ENCODE results near the gene FAR2. TPM values are rescaled to one million over a fixed set of nuclear protein-coding genes. Genes with fewer than 3 reads are reported as not detected.

Gene FAR2
- total RNA-seq, 1 donor from 2014 or later = 15.9 TPM

DNA sequence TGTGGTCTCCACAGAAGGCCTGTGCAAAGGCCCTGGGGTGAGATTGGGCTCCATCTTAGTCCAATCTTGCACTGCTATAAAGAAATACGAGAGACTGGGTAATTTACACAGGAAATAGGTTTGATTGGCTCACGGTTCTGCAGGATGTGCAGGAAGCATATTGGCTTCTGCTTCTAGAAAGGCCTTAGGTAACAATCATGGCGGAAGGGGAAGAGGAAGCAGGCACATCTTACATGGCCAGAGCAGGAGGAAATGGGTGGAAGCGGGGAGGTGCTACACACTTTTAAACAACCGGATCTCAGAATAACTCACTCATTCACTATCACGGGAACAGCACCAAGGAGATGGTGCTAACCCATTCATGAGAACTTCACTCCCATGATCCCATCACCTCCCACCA lies 55.4 kb downstream of the FAR2 start:
- Mint-ChIP-seq H3K4me3 (no peak overlapping the region), H3K4me1 (ENCODE audit: unreplicated experiment) (no peaks in the 10 kb centered on the region), H3K27ac (no peak overlapping the region), H3K36me3 (peaks cover 25% of the 10 kb centered on the region), H3K9me3 (peaks cover 13% of the 10 kb centered on the region), H3K27me3 (peaks cover 3% of the 10 kb centered on the region)
- DNase-seq (ENCODE audit: extremely low spot score, unreplicated experiment) = no peak
- no peak for TF ChIP-seq CTCF (conservative IDR thresholded peaks at IDR 0.05)

DNA sequence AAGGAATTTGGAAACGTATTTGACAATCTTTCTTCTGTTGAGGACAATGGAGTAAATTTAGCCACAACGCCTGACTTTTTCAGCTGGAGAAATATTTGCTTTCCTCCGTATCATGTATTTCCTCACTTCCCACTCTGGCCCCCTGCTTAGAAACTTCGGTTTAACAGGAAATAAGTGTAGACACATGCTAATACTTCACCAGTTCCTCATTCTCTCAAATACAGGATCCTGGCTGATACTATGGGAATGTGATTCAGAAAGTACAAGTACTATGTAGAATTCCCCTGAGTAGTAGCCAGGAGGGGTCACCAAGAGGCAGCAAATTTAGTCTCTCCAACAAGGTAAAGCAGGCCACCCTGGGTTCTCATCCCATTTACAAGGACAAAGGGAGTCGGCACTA lies 58.0 kb downstream of the FAR2 start:
- Mint-ChIP-seq H3K36me3 (peaks cover 13% of the 10 kb centered on the region), H3K4me1 (ENCODE audit: unreplicated experiment) (no peaks in the 10 kb centered on the region), H3K9me3 (peaks cover 5% of the 10 kb centered on the region), H3K4me3 (no peak overlapping the region), H3K27me3 (no peaks in the 10 kb centered on the region), H3K27ac (no peak overlapping the region)
- DNase-seq (ENCODE audit: extremely low spot score, unreplicated experiment) = no peak
- no peak for TF ChIP-seq CTCF (conservative IDR thresholded peaks at IDR 0.05)

DNA sequence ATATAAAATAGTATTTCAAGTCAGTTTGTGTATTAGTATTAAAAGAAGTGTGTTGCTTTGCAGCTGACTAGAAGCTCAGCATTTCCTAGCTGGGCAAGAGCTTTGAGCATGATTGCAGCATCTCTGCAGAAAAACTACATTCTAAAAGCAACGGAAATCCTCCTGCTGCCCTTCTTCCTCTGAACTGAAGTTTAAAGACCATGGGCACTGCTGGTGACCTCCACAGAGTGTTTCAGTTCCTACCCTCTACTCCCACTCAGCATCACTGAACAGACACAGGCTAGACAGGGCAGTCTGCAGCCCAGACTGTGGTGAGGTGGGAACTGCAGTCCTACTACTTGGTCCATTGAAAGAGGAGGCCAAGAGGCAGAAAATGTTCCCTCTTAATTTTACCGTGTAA lies 59.0 kb downstream of the FAR2 start:
- Mint-ChIP-seq H3K4me3 (no peak overlapping the region), H3K36me3 (peaks cover 9% of the 10 kb centered on the region), H3K4me1 (ENCODE audit: unreplicated experiment) (no peaks in the 10 kb centered on the region), H3K27ac (no peak overlapping the region), H3K27me3 (no peaks in the 10 kb centered on the region), H3K9me3 (peaks cover 7% of the 10 kb centered on the region)
- no peak for TF ChIP-seq CTCF (conservative IDR thresholded peaks at IDR 0.05)
- DNase-seq (ENCODE audit: extremely low spot score, unreplicated experiment) = no peak

- Mint-ChIP-seq H3K27ac (peak overlapping the region; percentile 8), H3K9me3 (peaks cover 7% of the 10 kb centered on the region), H3K4me3 (no peak overlapping the region), H3K27me3 (no peaks in the 10 kb centered on the region), H3K36me3 (peaks cover 9% of the 10 kb centered on the region), H3K4me1 (ENCODE audit: unreplicated experiment) (no peaks in the 10 kb centered on the region)
- no peak for DNase-seq (ENCODE audit: extremely low spot score, unreplicated experiment)
- TF ChIP-seq CTCF (conservative IDR thresholded peaks at IDR 0.05) = no peak
Measured at GRCh38 chr12:29208936-29209701, 60.0 kb downstream of the FAR2 start.

GRCh38 chr12:29211696-29212095 lies 62.6 kb downstream of the FAR2 start:
- H3K4me1 Mint-ChIP-seq (ENCODE audit: unreplicated experiment) = peaks cover 9% of the 10 kb centered on the region
- H3K4me3 Mint-ChIP-seq = no peak overlapping the region
- H3K27me3 Mint-ChIP-seq = no peaks in the 10 kb centered on the region
- peaks cover 7% of the 10 kb centered on the region for H3K9me3 Mint-ChIP-seq
- peaks cover 5% of the 10 kb centered on the region for H3K36me3 Mint-ChIP-seq
- DNase-seq (ENCODE audit: extremely low spot score, unreplicated experiment) = no peak
- no peak overlapping the region for H3K27ac Mint-ChIP-seq
- TF ChIP-seq CTCF (conservative IDR thresholded peaks at IDR 0.05) = no peak

All from type B pancreatic cell (in vitro differentiated cells).